HG02884 (cell line): ENCODE measurements around the gene TENM3.

Experiments
- ATAC-seq: cut with Tn5 transposase; IDR thresholded peaks from one replicate; pipeline ENCODE4 v1.9.1; 2021; ENCODE audit warnings: mild to moderate bottlenecking, moderate library complexity; ENCODE audit not compliant: unreplicated experiment

Gene TENM3

DNA sequence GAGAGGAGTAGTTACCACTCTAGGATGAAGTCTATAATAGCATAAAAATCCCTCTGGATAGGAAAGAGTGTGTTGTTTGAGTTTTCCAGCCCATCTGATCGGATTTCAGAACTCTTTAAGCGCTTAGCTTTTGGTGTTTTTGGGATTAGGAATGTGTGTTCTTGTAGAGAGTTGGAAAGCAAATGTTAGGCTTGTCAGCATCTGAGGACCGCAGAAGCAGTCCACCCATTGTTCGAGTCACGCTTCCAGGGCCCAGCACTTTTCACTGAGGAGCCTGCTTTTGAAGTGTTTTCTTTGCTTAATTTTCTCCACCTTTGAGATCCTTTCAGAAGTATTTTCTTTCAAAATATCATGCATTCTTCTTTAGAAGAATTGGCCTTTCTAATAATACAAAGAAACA is 306.2 kb downstream of the TENM3 start:
- no peak for ATAC-seq

DNA sequence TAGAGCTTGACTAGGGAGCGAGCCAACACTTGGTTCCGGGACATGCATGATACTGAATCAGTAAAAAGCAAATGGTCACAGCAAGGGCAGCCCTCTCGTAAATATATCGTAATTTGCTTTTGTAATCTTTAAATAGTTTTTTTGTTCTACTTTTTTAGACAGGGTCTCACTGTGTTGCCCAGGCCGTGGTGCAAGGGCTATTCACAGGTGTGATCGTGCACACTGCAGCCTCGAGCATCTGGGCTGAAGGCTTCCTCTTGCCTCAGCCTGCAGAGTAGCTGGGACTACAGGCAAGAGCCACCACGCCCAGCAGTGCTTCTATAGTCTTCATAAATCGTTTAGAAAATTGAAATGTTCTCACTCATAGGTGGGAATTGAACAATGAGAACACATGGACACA is 309.7 kb downstream of the TENM3 start:
- ATAC-seq = no peak

GRCh38 chr4:182553653-182554052 is 310.5 kb downstream of the TENM3 start:
- ATAC-seq = no peak

- no peak for ATAC-seq
Measured at GRCh38 chr4:182554736-182555135, 311.5 kb downstream of the TENM3 start.

- no peak for ATAC-seq
Measured at GRCh38 chr4:182555997-182556418, 312.8 kb downstream of the TENM3 start.

- no peak for ATAC-seq
Measured at GRCh38 chr4:182556580-182556979, 313.4 kb downstream of the TENM3 start.

DNA sequence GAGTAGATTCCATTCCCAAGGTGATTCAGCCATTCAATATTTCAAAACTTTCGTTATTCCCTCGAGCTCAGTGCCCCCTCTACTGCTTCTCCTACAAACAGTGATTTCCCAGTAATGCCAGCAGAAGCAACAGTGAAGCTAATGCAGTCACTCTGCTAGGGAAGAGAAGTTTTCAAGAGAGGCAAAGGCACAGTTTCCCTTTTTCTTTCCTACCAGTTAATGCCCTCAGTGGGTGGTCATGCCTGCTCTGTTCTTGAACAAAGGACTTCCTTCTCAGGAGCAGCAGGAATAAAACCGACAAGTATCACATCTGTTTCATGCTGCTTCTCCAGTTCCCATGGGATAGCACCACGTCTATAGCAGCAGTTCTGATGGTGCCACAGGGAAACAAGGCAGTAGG is 317.2 kb downstream of the TENM3 start:
- no peak for ATAC-seq

DNA sequence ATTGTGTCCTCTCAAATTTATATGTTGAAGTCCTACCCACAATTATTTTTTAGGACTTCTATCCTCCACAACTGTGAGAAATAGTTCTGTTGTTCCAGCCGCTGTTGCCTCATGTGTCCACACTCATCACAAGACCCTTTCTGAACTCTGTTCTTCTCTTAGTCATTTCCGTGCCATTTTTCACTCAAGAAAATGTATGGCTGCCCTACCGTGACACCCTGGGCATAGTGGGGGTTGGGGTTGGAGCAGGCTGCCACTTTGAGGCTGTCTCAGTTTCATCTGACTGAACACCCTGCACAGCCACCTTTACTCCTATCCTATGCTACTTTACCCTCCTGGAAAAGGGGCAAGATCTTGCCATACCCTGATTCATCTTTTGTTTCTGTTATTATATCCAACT is 319.1 kb downstream of the TENM3 start:
- no peak for ATAC-seq

DNA sequence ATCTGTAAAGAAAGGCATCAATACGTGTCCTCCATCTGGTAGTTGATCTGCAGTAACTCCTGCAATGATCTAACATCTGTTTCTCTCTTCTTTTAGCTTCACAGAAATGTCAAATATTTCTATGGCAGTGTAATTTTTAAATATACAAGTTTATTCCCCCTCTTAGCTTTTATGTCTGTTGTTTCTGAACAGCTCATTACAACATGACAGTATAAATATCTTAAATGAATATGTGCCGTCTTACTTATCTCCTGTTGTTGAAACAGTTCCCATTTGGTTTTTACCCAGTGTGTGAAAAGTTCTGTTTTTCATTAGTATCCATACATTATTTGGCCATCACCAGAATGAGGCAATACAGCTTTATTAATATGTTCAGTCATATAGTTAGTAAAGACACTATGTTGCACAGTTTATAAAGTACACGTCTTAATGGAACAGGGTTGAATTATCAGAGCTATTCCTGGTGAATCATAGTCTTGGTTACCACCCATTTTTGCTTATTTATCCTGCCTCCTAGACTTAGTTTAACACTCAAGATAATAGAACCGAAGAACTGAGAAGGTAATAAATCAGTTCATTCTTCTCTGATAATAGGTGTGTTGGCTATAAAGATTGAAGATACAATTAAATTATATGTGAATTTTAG is 321.6 kb downstream of the TENM3 start:
- no peak for ATAC-seq

GRCh38 chr4:182567119-182567518 is 323.9 kb downstream of the TENM3 start:
- ATAC-seq = no peak

GRCh38 chr4:182569561-182569960 is 326.4 kb downstream of the TENM3 start:
- no peak for ATAC-seq

- ATAC-seq = no peak
Measured at GRCh38 chr4:182574706-182575105, 331.5 kb downstream of the TENM3 start.

GRCh38 chr4:182575225-182575624 is 332.0 kb downstream of the TENM3 start:
- no peak for ATAC-seq

- no peak for ATAC-seq
Measured at GRCh38 chr4:182576601-182577289, 333.5 kb downstream of the TENM3 start.

DNA sequence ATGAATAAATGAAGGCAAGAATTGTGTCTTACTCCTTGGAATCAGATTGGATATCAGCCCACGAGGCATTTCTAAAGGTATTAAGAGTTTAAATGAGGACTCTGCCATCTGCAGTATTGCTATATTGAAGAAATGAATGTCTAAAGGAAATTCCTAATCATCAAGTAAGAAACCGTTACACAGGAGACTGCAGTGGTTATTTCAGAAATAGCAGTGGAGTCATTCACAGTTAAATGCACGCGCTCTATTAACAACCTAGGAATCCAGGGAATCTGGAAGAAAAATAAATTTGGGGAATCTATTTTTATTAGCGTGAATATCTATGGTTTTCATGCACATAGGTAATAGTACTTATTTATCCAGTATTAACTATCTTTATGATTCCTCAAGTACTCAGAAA is 334.2 kb downstream of the TENM3 start:
- ATAC-seq = no peak

- no peak for ATAC-seq
Measured at GRCh38 chr4:182578402-182578801, 335.2 kb downstream of the TENM3 start.

DNA sequence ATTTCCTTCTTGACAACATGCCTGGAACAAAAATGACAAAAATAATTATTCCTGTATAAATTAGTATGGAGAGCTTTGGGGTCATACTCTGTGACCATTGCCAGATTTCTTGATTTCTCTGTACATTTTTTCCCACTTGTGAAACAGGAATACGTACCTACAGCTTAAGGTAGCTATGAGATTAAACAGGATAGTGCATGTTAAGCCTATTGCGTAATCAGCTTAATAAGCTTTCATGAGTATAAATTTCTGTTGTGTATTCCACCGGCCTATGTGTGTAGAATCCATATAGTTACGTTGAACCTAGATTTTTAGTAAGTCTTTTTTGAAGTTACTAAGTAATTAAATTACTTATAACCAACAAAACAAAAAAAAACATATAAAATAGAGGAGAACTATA is 339.0 kb downstream of the TENM3 start:
- no peak for ATAC-seq

DNA sequence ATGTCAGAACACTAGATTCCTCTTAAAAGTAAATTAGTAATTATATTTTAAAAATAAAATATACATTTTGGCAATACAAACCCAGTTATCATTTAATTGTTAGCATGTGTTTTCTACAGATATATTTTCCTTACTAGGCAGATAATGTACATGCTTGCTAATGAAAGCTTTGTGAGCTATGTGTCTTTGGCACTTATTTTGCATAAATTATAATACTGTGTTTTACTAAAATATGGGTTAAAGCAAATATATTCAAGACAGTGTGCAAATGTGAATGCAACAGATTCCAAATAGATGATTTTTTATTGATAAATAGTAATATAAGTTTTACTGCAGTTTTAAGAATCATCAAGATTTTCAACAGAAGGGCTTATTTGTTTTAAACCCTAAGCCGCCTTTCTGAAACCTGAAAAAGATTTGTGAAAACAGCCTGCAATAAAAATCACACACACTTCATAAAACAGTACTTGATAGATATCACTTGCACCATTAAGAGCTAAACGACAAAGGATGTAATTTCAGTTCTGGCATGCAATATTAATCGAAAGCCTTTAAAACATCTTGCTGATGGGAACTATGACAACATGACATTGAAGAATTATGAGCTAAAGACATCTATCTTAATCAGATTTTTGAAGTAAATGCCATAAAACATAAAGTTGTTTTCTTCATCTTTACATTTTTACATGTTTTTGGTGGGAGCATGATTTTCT is 340.7 kb downstream of the TENM3 start:
- ATAC-seq = no peak

GRCh38 chr4:182585321-182585720 is 342.1 kb downstream of the TENM3 start:
- ATAC-seq = no peak

GRCh38 chr4:182589100-182589499 is 345.9 kb downstream of the TENM3 start:
- no peak for ATAC-seq

- ATAC-seq = no peak
Measured at GRCh38 chr4:182593402-182593801, 350.2 kb downstream of the TENM3 start.

DNA sequence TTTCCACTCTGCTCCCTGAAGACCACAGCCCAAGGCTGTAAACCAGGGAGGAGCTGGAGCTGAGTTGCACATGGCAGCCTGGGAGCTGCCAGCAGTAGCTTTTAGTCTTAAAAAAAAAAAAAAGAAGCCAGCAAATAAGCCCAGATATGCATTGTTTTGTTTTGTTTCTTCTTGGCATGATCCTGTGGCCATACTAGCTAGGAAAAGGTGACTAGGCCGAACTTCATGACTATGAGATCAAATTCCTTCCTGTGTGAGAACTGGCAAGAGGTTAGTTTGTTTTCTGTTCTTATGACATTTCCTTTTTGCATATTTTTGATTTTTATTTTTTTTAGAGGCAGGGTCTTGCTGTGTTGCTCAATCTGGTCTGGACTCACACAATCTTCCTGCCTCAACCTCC is 350.7 kb downstream of the TENM3 start:
- no peak for ATAC-seq
